H9 (cell line): ENCODE measurements around the gene GALNT15. TPM values are rescaled to one million over a fixed set of nuclear protein-coding genes. Genes with fewer than 3 reads are reported as not detected.

Source experiments
- DNase-seq: peaks from one replicate; pipeline ENCODE4 v3.0.0-alpha.2; 2017
- H2AFZ ChIP-seq: one replicate; pipeline ENCODE4 v1.6.1; 2013; ENCODE audit warnings: mild to moderate bottlenecking, low read length, control low read depth, moderate library complexity
- H2AK5ac ChIP-seq: 2 replicates; pipeline ENCODE4 v1.6.1; 2013; ENCODE audit warnings: low read length, control low read depth, mixed read lengths; ENCODE audit not compliant: insufficient read length
- H2BK120ac ChIP-seq: one replicate; pipeline ENCODE4 v1.6.1; 2013; ENCODE audit warnings: low read depth, mild to moderate bottlenecking, low read length, control low read depth, inconsistent platforms; ENCODE audit not compliant: poor library complexity, severe bottlenecking
- H2BK12ac ChIP-seq: 2 replicates; pipeline ENCODE4 v1.6.1; 2013; ENCODE audit warnings: low read length, control low read depth, mixed read lengths, low read depth; ENCODE audit not compliant: insufficient read length
- H2BK15ac ChIP-seq: 2 replicates; pipeline ENCODE4 v1.6.1; 2013; ENCODE audit warnings: low read depth, low read length, control low read depth
- H2BK20ac ChIP-seq: one replicate; pipeline ENCODE4 v1.6.1; 2013; ENCODE audit warnings: low read depth, mild to moderate bottlenecking, low read length, control low read depth, inconsistent platforms; ENCODE audit not compliant: poor library complexity, severe bottlenecking
- H2BK5ac ChIP-seq: 2 replicates; pipeline ENCODE4 v1.6.1; 2013; ENCODE audit warnings: low read length, control low read depth, mixed read lengths; ENCODE audit not compliant: insufficient read length
- H3K14ac ChIP-seq: 2 replicates; pipeline ENCODE4 v1.6.1; 2013; ENCODE audit warnings: low read length, control low read depth; ENCODE audit not compliant: insufficient read depth
- H3K18ac ChIP-seq: 2 replicates; pipeline ENCODE4 v1.6.1; 2013; ENCODE audit warnings: low read depth, mild to moderate bottlenecking, mixed read lengths, low read length, control low read depth; ENCODE audit not compliant: insufficient read length
- H3K23ac ChIP-seq: 2 replicates; pipeline ENCODE4 v1.6.1; 2013; ENCODE audit warnings: low read length, control low read depth, mixed read lengths, low read depth; ENCODE audit not compliant: insufficient read length
- H3K23me2 ChIP-seq: 2 replicates; pipeline ENCODE4 v1.6.1; 2013; ENCODE audit warnings: low read depth, mild to moderate bottlenecking, mixed read lengths, low read length, control low read depth; ENCODE audit not compliant: insufficient read length, poor library complexity, severe bottlenecking
- H3K27ac ChIP-seq: 2 replicates; pipeline ENCODE4 v1.5.1; 2013; ENCODE audit warnings: low read length, control low read depth, mixed read lengths, low read depth; ENCODE audit not compliant: insufficient read length
- H3K27me3 ChIP-seq: 2 replicates; pipeline ENCODE4 v1.6.1; 2013; ENCODE audit warnings: low read length, control low read depth, inconsistent platforms; ENCODE audit not compliant: insufficient read depth
- H3K4ac ChIP-seq: 2 replicates; pipeline ENCODE4 v1.6.1; 2013; ENCODE audit warnings: low read depth, mild to moderate bottlenecking, control low read depth, inconsistent platforms, low read length, moderate library complexity
- H3K4me1 ChIP-seq: 2 replicates; pipeline ENCODE4 v1.6.1; 2013; ENCODE audit warnings: low read length, control low read depth, inconsistent platforms; ENCODE audit not compliant: insufficient read depth
- H3K4me2 ChIP-seq: 2 replicates; pipeline ENCODE4 v1.6.1; 2013; ENCODE audit warnings: low read length, control low read depth, mixed read lengths; ENCODE audit not compliant: insufficient read length, insufficient read depth
- H3K56ac ChIP-seq: 2 replicates; pipeline ENCODE4 v1.6.1; 2013; ENCODE audit warnings: low read depth, mild to moderate bottlenecking, mixed read lengths, low read length, control low read depth; ENCODE audit not compliant: insufficient read length
- H3K79me1 ChIP-seq: 2 replicates; pipeline ENCODE4 v1.6.1; 2013; ENCODE audit warnings: low read depth, mild to moderate bottlenecking, moderate library complexity, low read length, control low read depth, inconsistent platforms; ENCODE audit not compliant: insufficient read depth, poor library complexity, severe bottlenecking
- H3K79me2 ChIP-seq: 2 replicates; pipeline ENCODE4 v1.6.1; 2013; ENCODE audit warnings: low read length, control low read depth, inconsistent platforms; ENCODE audit not compliant: insufficient read depth
- H3K9ac ChIP-seq: 2 replicates; pipeline ENCODE4 v1.6.1; 2013; ENCODE audit warnings: low read length, control low read depth, mixed read lengths; ENCODE audit not compliant: insufficient read length; ENCODE audit errors: extremely low read depth
- H3K9me3 ChIP-seq: one replicate; pipeline ENCODE4 v1.6.1; 2013; ENCODE audit warnings: low read depth, low read length, inconsistent platforms; ENCODE audit not compliant: control insufficient read depth
- H3T11ph ChIP-seq: one replicate; pipeline ENCODE4 v1.6.1; 2013; ENCODE audit warnings: mild to moderate bottlenecking, low read length, control low read depth, inconsistent platforms
- H4K20me1 ChIP-seq: one replicate; pipeline ENCODE4 v1.6.1; 2013; ENCODE audit not compliant: control insufficient read depth, insufficient read length, insufficient read depth
- H4K5ac ChIP-seq: 2 replicates; pipeline ENCODE4 v1.6.1; 2013; ENCODE audit warnings: low read depth, mild to moderate bottlenecking, mixed read lengths, low read length, control low read depth; ENCODE audit not compliant: insufficient read length
- H4K8ac ChIP-seq: replicated peaks from 2 replicates; pipeline ENCODE4 v1.6.1; 2013; ENCODE audit warnings: low read length, control low read depth, mixed read lengths, low read depth; ENCODE audit not compliant: insufficient read length
- H4K91ac ChIP-seq: 2 replicates; pipeline ENCODE4 v1.6.1; 2013; ENCODE audit warnings: low read depth, mild to moderate bottlenecking, moderate library complexity, mixed read lengths, low read length, control low read depth; ENCODE audit not compliant: insufficient read length
- H3K27ac Mint-ChIP-seq, 3 experiments: 2 replicates in 2 of 3; 3 replicates in 1 of 3; pipeline ENCODE4 v1.8.0; 2020 to 2021; ENCODE audit warnings: mixed read lengths in 3 of 3, mild to moderate bottlenecking in 1 of 3, moderate library complexity in 1 of 3
- H3K27me3 Mint-ChIP-seq: 2 replicates; pipeline ENCODE4 v1.8.0; 2021; ENCODE audit warnings: low read depth, mild to moderate bottlenecking, moderate library complexity, mixed read lengths
- H3K36me3 Mint-ChIP-seq, 3 experiments: 2 replicates in 2 of 3; 3 replicates in 1 of 3; pipeline ENCODE4 v1.8.0; 2020 to 2021; ENCODE audit warnings: low read depth in 3 of 3, mixed read lengths in 3 of 3; ENCODE audit not compliant: insufficient read depth in 1 of 3
- H3K4me1 Mint-ChIP-seq, 2 experiments: 2 replicates each; pipeline ENCODE4 v1.8.0; 2020; ENCODE audit warnings: mixed read lengths in 2 of 2
- H3K4me3 Mint-ChIP-seq, 2 experiments: 2 replicates in 1 of 2; 3 replicates in 1 of 2; pipeline ENCODE4 v1.8.0; 2020 to 2021; ENCODE audit warnings: mild to moderate bottlenecking in 2 of 2, mixed read lengths in 2 of 2, moderate library complexity in 1 of 2
- H3K9me3 Mint-ChIP-seq, 2 experiments: 2 replicates in 1 of 2; 3 replicates in 1 of 2; pipeline ENCODE4 v1.8.0; 2020; ENCODE audit warnings: mild to moderate bottlenecking in 2 of 2, mixed read lengths in 2 of 2, moderate library complexity in 1 of 2
- WGBS: extraction: QIAGEN DNeasy Blood & Tissue Kit; methylation state at CpG from one replicate; pipeline ENCODE4 v1.1.7; 2013; ENCODE audit warnings: missing lambda C conversion rate, low lambda C conversion rate, mixed read lengths; ENCODE audit not compliant: insufficient read length; ENCODE audit errors: extremely low coverage; 5-methylcytosine and 5-hydroxymethylcytosine counted together
- total RNA-seq: library from RNA; stranded (reverse); gene quantifications from 2 replicates; pipeline ENCODE4 v1.2.1, GENCODE V29; 2021
- TF ChIP-seq, protein P1 (sequence below): fragments of 200-600 bp; sonication (generic); conservative IDR thresholded peaks from 3 replicates; pipeline ENCODE4 v1.8.0; 2021; ENCODE audit warnings: antibody characterized with exemption, mild to moderate bottlenecking

GALNT15 gene
- total RNA-seq, 1 experiment from 2014 or later, result 0.04 TPM

DNA sequence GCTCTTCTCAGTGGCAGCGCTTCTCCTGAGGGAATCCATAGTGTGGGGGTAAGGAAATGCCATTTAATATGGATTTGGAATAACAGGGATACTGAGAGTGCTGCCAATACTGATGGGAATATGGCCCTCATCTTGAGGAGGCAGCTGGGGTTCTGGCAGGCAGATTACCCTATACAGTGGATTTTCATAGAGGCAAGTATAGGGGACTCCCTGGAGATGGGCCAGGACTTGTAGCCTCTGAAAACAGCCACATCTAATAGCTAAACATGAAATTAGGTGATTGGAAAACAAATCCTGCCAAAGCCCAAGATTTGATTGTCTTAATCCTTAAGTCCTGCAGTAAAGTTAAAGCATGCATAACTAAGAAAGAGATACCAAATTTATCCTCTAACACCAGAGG, 59.3 kb downstream of the GALNT15 start:
- Histone ChIP-seq H2BK15ac (no peak overlapping the region), H4K5ac (no peak overlapping the region), H2BK5ac (no peak overlapping the region), H2AFZ (no peak overlapping the region), H2BK20ac (no peak overlapping the region), H3K18ac (no peak overlapping the region), H2BK12ac (no peak overlapping the region), H2BK120ac (no peak overlapping the region), H3K79me1 (no peaks in the 10 kb centered on the region), H3K27me3 (no peaks in the 10 kb centered on the region), H3T11ph (no peak overlapping the region), H3K9ac (no peak overlapping the region), H3K4me1 (no peaks in the 10 kb centered on the region), H3K79me2 (no peaks in the 10 kb centered on the region), H3K9me3 (no peaks in the 10 kb centered on the region), H4K91ac (no peak overlapping the region), H3K23me2 (no peaks in the 10 kb centered on the region), H4K20me1 (no peaks in the 10 kb centered on the region), H2AK5ac (no peak overlapping the region), H3K23ac (no peak overlapping the region), H3K4ac (no peak overlapping the region), H3K4me2 (no peak overlapping the region), H3K56ac (no peak overlapping the region), H4K8ac (no peak overlapping the region), H3K27ac (no peak overlapping the region), H3K14ac (no peak overlapping the region)
- H3K4me1 Mint-ChIP-seq, result no peaks in the 10 kb centered on the region
- no peaks in the 10 kb centered on the region; a peak in 1 of 5 replicates for H3K9me3 Mint-ChIP-seq
- no peak overlapping the region for H3K27ac Mint-ChIP-seq
- no peak overlapping the region for H3K4me3 Mint-ChIP-seq
- no peaks in the 10 kb centered on the region for H3K36me3 Mint-ChIP-seq
- no peak for DNase-seq
- TF ChIP-seq, protein P1, sequence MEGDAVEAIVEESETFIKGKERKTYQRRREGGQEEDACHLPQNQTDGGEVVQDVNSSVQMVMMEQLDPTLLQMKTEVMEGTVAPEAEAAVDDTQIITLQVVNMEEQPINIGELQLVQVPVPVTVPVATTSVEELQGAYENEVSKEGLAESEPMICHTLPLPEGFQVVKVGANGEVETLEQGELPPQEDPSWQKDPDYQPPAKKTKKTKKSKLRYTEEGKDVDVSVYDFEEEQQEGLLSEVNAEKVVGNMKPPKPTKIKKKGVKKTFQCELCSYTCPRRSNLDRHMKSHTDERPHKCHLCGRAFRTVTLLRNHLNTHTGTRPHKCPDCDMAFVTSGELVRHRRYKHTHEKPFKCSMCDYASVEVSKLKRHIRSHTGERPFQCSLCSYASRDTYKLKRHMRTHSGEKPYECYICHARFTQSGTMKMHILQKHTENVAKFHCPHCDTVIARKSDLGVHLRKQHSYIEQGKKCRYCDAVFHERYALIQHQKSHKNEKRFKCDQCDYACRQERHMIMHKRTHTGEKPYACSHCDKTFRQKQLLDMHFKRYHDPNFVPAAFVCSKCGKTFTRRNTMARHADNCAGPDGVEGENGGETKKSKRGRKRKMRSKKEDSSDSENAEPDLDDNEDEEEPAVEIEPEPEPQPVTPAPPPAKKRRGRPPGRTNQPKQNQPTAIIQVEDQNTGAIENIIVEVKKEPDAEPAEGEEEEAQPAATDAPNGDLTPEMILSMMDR, result no peak
- H3K27me3 Mint-ChIP-seq, result peaks cover 3% of the 10 kb centered on the region
- no CpG with 5 or more reads among the region's 1 CpG for WGBS
